Endothelial cell of umbilical vein (primary cell): Measurements from ENCODE around the gene INPP5A. TPM values are rescaled to one million over a fixed set of nuclear protein-coding genes. Genes with fewer than 3 reads are reported as not detected.

Experiments
- BruUV-seq: library from RNA; stranded (reverse); fragments of 400-500 nt; replicated peaks from 2 replicates; lab custom pipeline; 2021; lab: Mats Ljungman, UMichigan
- CTCF ChIA-PET: fragments of 300-600, 350-600 bp; sonication (Branson Sonifier 250); formaldehyde crosslinking; loops from one replicate; lab custom pipeline; 2021; ENCODE audit warnings: antibody characterized with exemption, inconsistent platforms; lab: Charles Lee
- POLR2A ChIA-PET: fragments of 300-600, 350-600 bp; sonication (Branson Sonifier 250); formaldehyde crosslinking; loops from one replicate; lab custom pipeline; 2021; ENCODE audit warnings: antibody characterized with exemption, inconsistent platforms; lab: Charles Lee
- DNase-seq: peaks from one replicate; pipeline ENCODE4 v3.0.0-alpha.2; 2011; ENCODE audit warnings: low read depth, low spot score
- FAIRE-seq: peaks from 2 replicates; lab custom pipeline; 2011; peaks lifted over from hg19 to GRCh38; lab: Jason Lieb, UNC
- H2AFZ ChIP-seq: 2 replicates; pipeline ENCODE4 v1.6.0; 2012; ENCODE audit warnings: low read depth, low read length, control low read depth, inconsistent platforms
- H3K27ac ChIP-seq: 2 replicates; pipeline ENCODE4 v1.5.1; 2011; ENCODE audit warnings: low read depth, mild to moderate bottlenecking, control low read depth, low read length, moderate library complexity; ENCODE audit not compliant: insufficient read depth
- H3K27me3 ChIP-seq, 2 experiments: 2 replicates each; pipeline versions ENCODE4 v1.6.0 to v1.6.1; 2011; ENCODE audit warnings: low read length in 2 of 2, mixed read lengths in 1 of 2; ENCODE audit not compliant: control insufficient read depth in 2 of 2, insufficient read depth in 2 of 2
- H3K36me3 ChIP-seq, 2 experiments: 2 replicates in 1 of 2; 3 replicates in 1 of 2; pipeline ENCODE4 v1.5.1; 2011; ENCODE audit warnings: low read length in 2 of 2, mild to moderate bottlenecking in 1 of 2, moderate library complexity in 1 of 2; ENCODE audit not compliant: control insufficient read depth in 2 of 2, insufficient read depth in 2 of 2; ENCODE audit errors: extremely low read depth in 1 of 2
- H3K4me1 ChIP-seq: 3 replicates; pipeline ENCODE4 v1.5.1; 2011; ENCODE audit warnings: mild to moderate bottlenecking, low read length; ENCODE audit not compliant: control insufficient read depth, insufficient read depth; ENCODE audit errors: extremely low read depth
- H3K4me2 ChIP-seq: 2 replicates; pipeline ENCODE4 v1.6.1; 2011; ENCODE audit warnings: low read length, control low read depth, mixed read lengths; ENCODE audit not compliant: insufficient read depth
- H3K4me3 ChIP-seq, 3 experiments: fragments of 200-600 bp in 1 of 3; sonication (generic), shearing (Covaris generic) in 1 of 3; replicated peaks in 1 of 3; 2 replicates each; pipeline ENCODE4 v1.5.1; 2011 to 2016; ENCODE audit warnings: control low read depth in 3 of 3, low read length in 3 of 3, mild to moderate bottlenecking in 2 of 3, inconsistent platforms in 1 of 3, low read depth in 1 of 3, moderate library complexity in 1 of 3; ENCODE audit not compliant: insufficient read depth in 1 of 3
- H3K79me2 ChIP-seq: 2 replicates; pipeline ENCODE4 v1.6.0; 2012; ENCODE audit warnings: low read length, inconsistent platforms; ENCODE audit not compliant: control insufficient read depth, insufficient read depth
- H3K9ac ChIP-seq: replicated peaks from 2 replicates; pipeline ENCODE3; 2011; ENCODE audit warnings: low read length, control low read depth; ENCODE audit not compliant: insufficient read depth; ENCODE audit errors: extremely low read depth
- H3K9me1 ChIP-seq: replicated peaks from 3 replicates; pipeline ENCODE4 v1.6.0; 2011; ENCODE audit warnings: mild to moderate bottlenecking, low read length; ENCODE audit not compliant: control insufficient read depth, insufficient read depth; ENCODE audit errors: extremely low read depth
- H3K9me3 ChIP-seq: replicated peaks from 2 replicates; pipeline ENCODE4 v1.5.1; 2012; ENCODE audit warnings: low read length, inconsistent platforms; ENCODE audit not compliant: control insufficient read depth, insufficient read depth
- H4K20me1 ChIP-seq: replicated peaks from 2 replicates; pipeline ENCODE3; 2011; ENCODE audit warnings: mild to moderate bottlenecking, low read length; ENCODE audit not compliant: control insufficient read depth, insufficient read depth; ENCODE audit errors: extremely low read depth
- CTCF ChIP-seq, 2 donors: IDR thresholded peaks; 1 replicate in 1 of 2; 2 replicates in 1 of 2; pipeline ENCODE4 v1.5.1; 2011; ENCODE audit warnings: low read length in 2 of 2, mild to moderate bottlenecking in 2 of 2, moderate library complexity in 2 of 2, control low read depth in 1 of 2, inconsistent platforms in 1 of 2, low read depth in 1 of 2; ENCODE audit not compliant: insufficient read depth in 1 of 2; ENCODE audit errors: extremely low read depth in 1 of 2
- EZH2 ChIP-seq: IDR thresholded peaks from 2 replicates; pipeline ENCODE4 v1.6.1; 2012; ENCODE audit warnings: borderline replicate concordance, low read depth, mild to moderate bottlenecking, moderate library complexity, low read length, inconsistent platforms; ENCODE audit not compliant: severe bottlenecking
- FOS ChIP-seq: IDR thresholded peaks from 2 replicates; pipeline ENCODE4 v1.6.1; 2011; ENCODE audit warnings: mild to moderate bottlenecking, low read length, moderate library complexity, borderline replicate concordance; ENCODE audit not compliant: insufficient read depth
- GATA2 ChIP-seq: IDR thresholded peaks from 2 replicates; pipeline ENCODE4 v1.7.0; 2011; ENCODE audit warnings: low read depth, mild to moderate bottlenecking, moderate library complexity, mixed read lengths, low read length; ENCODE audit not compliant: insufficient read length, insufficient read depth
- JUN ChIP-seq: IDR thresholded peaks from 2 replicates; pipeline ENCODE4 v1.6.1; 2011; ENCODE audit warnings: borderline replicate concordance, low read depth; ENCODE audit not compliant: insufficient read length, insufficient read depth
- MAX ChIP-seq: IDR thresholded peaks from 2 replicates; pipeline ENCODE4 v1.6.1; 2011; ENCODE audit not compliant: insufficient read depth, insufficient read length
- MYC ChIP-seq: IDR thresholded peaks from one replicate; pipeline ENCODE4 v1.6.1; 2011; ENCODE audit warnings: mild to moderate bottlenecking, low read depth, low read length
- POLR2A ChIP-seq: IDR thresholded peaks from 2 replicates; pipeline ENCODE4 v1.6.1; 2012; ENCODE audit warnings: low read depth, mild to moderate bottlenecking, control low read depth, low read length
- POLR2AphosphoS5 ChIP-seq: IDR thresholded peaks from 2 replicates; pipeline ENCODE4 v1.6.1; 2012; ENCODE audit warnings: low read depth, mild to moderate bottlenecking, control low read depth, low read length, moderate library complexity; ENCODE audit not compliant: insufficient read depth
- dilution Hi-C: fragments of 300-500 bp; cut with MboI; formaldehyde crosslinking; loops from one replicate; pipeline ENCODE4 v1.15.0; 2019; ENCODE audit warnings: low sequenced_read_pairs; ENCODE audit not compliant: extremely low pct_ligation_motif_present
- intact Hi-C: fragments of 100-400 bp; cut with micrococcal nuclease; formaldehyde crosslinking; loops from one replicate; pipeline ENCODE4 v1.10.0; 2022
- polyA plus RNA-seq, 4 experiments: library from polyadenylated mRNA; depleted of rRNA in 3 of 4; stranded (reverse) in 3 of 4; unstranded in 1 of 4; fragments of >200 nt; gene quantifications; 2 replicates each; pipeline versions ENCODE4 v1.2.1 to v1.2.3, GENCODE V29; 2011 to 2012; ENCODE audit warnings: missing spikeins in 1 of 4
- total RNA-seq: library from RNA; stranded (reverse); gene quantifications from 2 replicates; pipeline ENCODE4 v1.2.3, GENCODE V29; 2021

Gene INPP5A
- total and polyA plus RNA-seq, 2 donors (not counting 3 experiments of a cell fraction or from before 2014, with no cell fraction given): 22.9 to 33.2 TPM

GRCh38 chr10:132799865-132800264, 262.3 kb downstream of the INPP5A start:
- H3K9me1 ChIP-seq: no peaks in the 10 kb centered on the region
- ChIA-PET CTCF (no interaction called here), POLR2A (no interaction called here)
- no peak overlapping the region for H3K4me2 ChIP-seq
- no peaks in the 10 kb centered on the region for H3K79me2 ChIP-seq
- H3K9me3 ChIP-seq: no peaks in the 10 kb centered on the region
- no peaks in the 10 kb centered on the region for H3K4me1 ChIP-seq
- FAIRE-seq: no peak
- intact Hi-C loops (no loop called here), dilution Hi-C loops (no loop called here)
- H3K27me3 ChIP-seq: no peaks in the 10 kb centered on the region
- BruUV-seq: no TSS peak
- no peak overlapping the region for H3K27ac ChIP-seq
- no peak overlapping the region for H2AFZ ChIP-seq
- H4K20me1 ChIP-seq: no peaks in the 10 kb centered on the region
- DNase-seq: no peak
- H3K4me3 ChIP-seq: no peak overlapping the region
- no peak for TF ChIP-seq EZH2
- no peak for TF ChIP-seq MYC
- TF ChIP-seq FOS: no peak
- TF ChIP-seq POLR2AphosphoS5: no peak
- TF ChIP-seq MAX: no peak
- no peak for TF ChIP-seq JUN
- TF ChIP-seq GATA2: no peak
- no peak for TF ChIP-seq POLR2A
- no peak for TF ChIP-seq CTCF (IDR thresholded peaks at IDR 0.05; ENCODE audit: extremely low read depth in 1 of 2, insufficient read depth in 1 of 2, low read depth in 1 of 2, low read length in 2 of 2)
- no peak overlapping the region for H3K9ac ChIP-seq
- no peaks in the 10 kb centered on the region for H3K36me3 ChIP-seq
